ENCODE data around the gene CACNA2D2. TPM values are rescaled to one million over a fixed set of nuclear protein-coding genes. Genes with fewer than 3 reads are reported as not detected.

Gene CACNA2D2
- total and polyA plus RNA-seq, 4 donors: 28.2 to 111 (median 69.1) TPM

DNA sequence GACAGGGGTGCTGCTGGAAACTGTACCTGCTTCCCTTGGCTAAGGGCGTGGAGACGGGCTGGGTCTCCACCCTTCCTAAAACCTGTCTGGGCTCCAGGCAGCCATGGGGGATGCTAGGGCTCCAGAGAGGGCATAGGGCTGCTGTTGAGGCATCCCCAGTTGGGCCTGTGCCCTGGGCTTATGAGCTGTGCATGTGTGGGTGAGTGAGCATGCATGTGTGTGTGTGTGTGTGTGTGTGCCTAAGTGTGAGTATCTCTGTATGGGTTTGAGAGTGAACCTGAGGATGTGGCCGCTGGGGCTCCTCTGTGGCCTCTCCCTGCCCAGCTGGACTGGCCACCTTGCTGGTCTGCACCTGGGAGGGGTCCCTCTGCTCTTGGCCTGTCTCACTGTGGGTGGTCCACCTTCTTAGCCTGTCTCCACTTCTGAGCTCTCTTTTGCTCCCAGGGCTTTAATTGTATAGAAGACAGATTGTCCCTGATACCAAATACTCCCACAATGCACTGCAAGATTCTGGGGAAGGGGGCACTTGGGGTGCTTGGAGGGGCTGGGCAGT lies 132.2 kb downstream of the CACNA2D2 start:
- no peaks in the 10 kb centered on the region for H3K27me3 ChIP-seq (ENCODE audit: control insufficient read depth in 3 of 3, insufficient read depth in 3 of 3, low read length in 2 of 3)
- no peak overlapping the region for H3K4me3 ChIP-seq
- 86 to 94% methylated on average over 3 of the region's 3 CpGs for WGBS, 2 donors
- H3K4me1 ChIP-seq (ENCODE audit: control insufficient read depth in 5 of 5, insufficient read depth in 5 of 5, low read length in 5 of 5): peaks cover 0 to 8% (median 0%) of the 10 kb centered on the region in 5 donors
- DNase-seq (peak in 1 of 3 donors; percentile 49), ATAC-seq (ENCODE audit: insufficient read depth, low FRiP score) (no peak)
- TF ChIP-seq, protein P1, sequence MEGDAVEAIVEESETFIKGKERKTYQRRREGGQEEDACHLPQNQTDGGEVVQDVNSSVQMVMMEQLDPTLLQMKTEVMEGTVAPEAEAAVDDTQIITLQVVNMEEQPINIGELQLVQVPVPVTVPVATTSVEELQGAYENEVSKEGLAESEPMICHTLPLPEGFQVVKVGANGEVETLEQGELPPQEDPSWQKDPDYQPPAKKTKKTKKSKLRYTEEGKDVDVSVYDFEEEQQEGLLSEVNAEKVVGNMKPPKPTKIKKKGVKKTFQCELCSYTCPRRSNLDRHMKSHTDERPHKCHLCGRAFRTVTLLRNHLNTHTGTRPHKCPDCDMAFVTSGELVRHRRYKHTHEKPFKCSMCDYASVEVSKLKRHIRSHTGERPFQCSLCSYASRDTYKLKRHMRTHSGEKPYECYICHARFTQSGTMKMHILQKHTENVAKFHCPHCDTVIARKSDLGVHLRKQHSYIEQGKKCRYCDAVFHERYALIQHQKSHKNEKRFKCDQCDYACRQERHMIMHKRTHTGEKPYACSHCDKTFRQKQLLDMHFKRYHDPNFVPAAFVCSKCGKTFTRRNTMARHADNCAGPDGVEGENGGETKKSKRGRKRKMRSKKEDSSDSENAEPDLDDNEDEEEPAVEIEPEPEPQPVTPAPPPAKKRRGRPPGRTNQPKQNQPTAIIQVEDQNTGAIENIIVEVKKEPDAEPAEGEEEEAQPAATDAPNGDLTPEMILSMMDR (IDR thresholded peaks at IDR 0.05; ENCODE audit: control extremely low read depth, extremely low read depth): no peak
- H3K9ac ChIP-seq (ENCODE audit: insufficient read depth in 1 of 2, low read length in 2 of 2): no peak overlapping the region
- H3K9me3 ChIP-seq (ENCODE audit: control insufficient read depth in 4 of 4, insufficient read depth in 3 of 4, low read length in 3 of 4): no peaks in the 10 kb centered on the region
- no peak overlapping the region for H3K27ac ChIP-seq (ENCODE audit: low read depth in 1 of 2, low read length in 1 of 2)
- H3K36me3 ChIP-seq (ENCODE audit: control insufficient read depth in 4 of 4, insufficient read depth in 4 of 4, low read length in 4 of 4): peaks cover 0 to 6% (median 0%) of the 10 kb centered on the region in 4 donors

DNA sequence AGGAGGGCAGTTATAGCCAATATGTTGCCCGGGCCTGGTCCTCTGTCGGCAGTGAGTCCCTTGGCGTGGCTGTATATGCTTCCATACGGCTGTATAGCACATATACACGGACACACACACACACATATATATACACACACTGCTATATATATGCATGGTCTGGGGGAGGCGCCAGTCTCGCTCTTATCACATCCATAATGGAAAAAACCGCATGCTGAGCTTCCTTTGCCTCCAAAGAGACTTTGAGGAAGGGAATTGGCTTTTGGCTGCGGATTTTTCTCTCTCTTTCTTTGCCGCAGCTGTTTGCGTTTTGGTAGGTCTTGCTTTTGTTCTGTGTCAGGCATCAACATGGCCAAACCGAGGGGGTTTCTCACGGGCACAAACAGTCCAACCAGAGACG lies 132.8 kb downstream of the CACNA2D2 start:
- Histone ChIP-seq H3K9ac (ENCODE audit: insufficient read depth in 1 of 2, low read length in 2 of 2) (no peak overlapping the region), H3K27me3 (ENCODE audit: control insufficient read depth in 3 of 3, insufficient read depth in 3 of 3, low read length in 2 of 3) (no peaks in the 10 kb centered on the region), H3K4me3 (no peak overlapping the region), H3K4me1 (ENCODE audit: control insufficient read depth in 5 of 5, insufficient read depth in 5 of 5, low read length in 5 of 5) (peaks cover 0 to 8% (median 0%) of the 10 kb centered on the region in 5 donors), H3K9me3 (ENCODE audit: control insufficient read depth in 4 of 4, insufficient read depth in 3 of 4, low read length in 3 of 4) (no peaks in the 10 kb centered on the region), H3K36me3 (ENCODE audit: control insufficient read depth in 4 of 4, insufficient read depth in 4 of 4, low read length in 4 of 4) (peaks cover 0 to 6% (median 0%) of the 10 kb centered on the region in 4 donors), H3K27ac (ENCODE audit: low read depth in 1 of 2, low read length in 1 of 2) (no peak overlapping the region)
- 68 to 69% methylated on average over 14 of the region's 14 CpGs for WGBS, 2 donors
- ATAC-seq (ENCODE audit: insufficient read depth, low FRiP score) (no peak), DNase-seq (peak; percentile 58 to 78 (median 73))
- TF ChIP-seq, protein P1 (IDR thresholded peaks at IDR 0.05; ENCODE audit: control extremely low read depth, extremely low read depth): no peak

DNA sequence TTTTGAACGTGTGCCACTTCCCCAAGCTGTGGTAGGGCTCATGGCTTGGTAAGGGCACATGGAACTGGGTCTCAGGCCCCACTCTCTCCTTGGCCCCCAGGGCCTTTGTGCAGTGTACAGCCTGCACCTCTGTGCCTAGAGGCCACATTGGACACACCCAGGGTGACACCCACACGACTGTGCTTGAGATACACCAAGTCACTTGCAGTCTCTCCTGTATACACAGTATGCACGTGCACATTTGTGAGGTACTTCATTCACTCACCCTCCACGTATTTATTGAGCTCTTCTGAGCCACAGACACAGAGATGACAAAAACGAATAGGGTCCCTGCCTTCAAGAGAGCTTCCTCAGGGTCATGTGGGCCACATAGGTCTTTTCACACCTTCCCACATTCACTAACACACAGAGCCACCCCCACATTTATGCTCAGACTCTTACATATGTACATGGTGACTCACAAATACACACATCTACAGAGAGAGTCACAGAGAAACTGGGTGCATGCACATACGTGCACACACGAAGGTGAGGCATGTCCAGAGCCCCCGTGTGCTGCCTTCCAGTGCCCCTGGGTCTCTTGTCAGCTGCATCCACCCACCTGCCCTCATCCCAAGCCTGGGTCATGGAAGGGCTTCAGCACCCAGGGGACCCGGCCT lies 134.3 kb downstream of the CACNA2D2 start:
- no peak for ATAC-seq (ENCODE audit: insufficient read depth, low FRiP score)
- no peak overlapping the region for H3K4me3 ChIP-seq
- peaks cover 0 to 6% (median 0%) of the 10 kb centered on the region in 4 donors for H3K36me3 ChIP-seq (ENCODE audit: control insufficient read depth in 4 of 4, insufficient read depth in 4 of 4, low read length in 4 of 4)
- peaks cover 0 to 14% (median 0%) of the 10 kb centered on the region in 5 donors for H3K4me1 ChIP-seq (ENCODE audit: control insufficient read depth in 5 of 5, insufficient read depth in 5 of 5, low read length in 5 of 5)
- no peak for DNase-seq
- H3K9ac ChIP-seq (ENCODE audit: insufficient read depth in 1 of 2, low read length in 2 of 2): no peak overlapping the region
- H3K27me3 ChIP-seq (ENCODE audit: control insufficient read depth in 3 of 3, insufficient read depth in 3 of 3, low read length in 2 of 3): no peaks in the 10 kb centered on the region
- no peak overlapping the region for H3K27ac ChIP-seq (ENCODE audit: low read depth in 1 of 2, low read length in 1 of 2)
- H3K9me3 ChIP-seq (ENCODE audit: control insufficient read depth in 4 of 4, insufficient read depth in 3 of 4, low read length in 3 of 4): no peaks in the 10 kb centered on the region
- TF ChIP-seq, protein P1 (IDR thresholded peaks at IDR 0.05; ENCODE audit: control extremely low read depth, extremely low read depth): no peak
- 76 to 85% methylated on average over 9 of the region's 9 CpGs for WGBS, 2 donors

Measured in lung (tissue), 12 donors.